NCI-H2029 treated with DMSO at 0.1 percent for 48 hours (cell line): ENCODE results near the gene ACAD9.
"Not testable (repeated sequence)": the region's sequence is repeated elsewhere in the genome, so short reads cannot be mapped to it uniquely, and the experiment has no call there.

ENCODE experiments used
- DNase-seq: peaks from one replicate; lab custom pipeline; 2025; lab: John Stamatoyannopoulos, UW

Gene ACAD9

GRCh38 chr3:128879125-128879969 is at the start of gene ACAD9:
Gene ACAD9, plus strand, starts transcription at chr3:128879620. Its CDS starts 72 bp downstream, at chr3:128879692.
- peak; percentile 90 for DNase-seq

- DNase-seq = not testable (repeated sequence)
Measured at GRCh38 chr3:128829925-128830625, 49.3 kb upstream of the ACAD9 start.

DNA sequence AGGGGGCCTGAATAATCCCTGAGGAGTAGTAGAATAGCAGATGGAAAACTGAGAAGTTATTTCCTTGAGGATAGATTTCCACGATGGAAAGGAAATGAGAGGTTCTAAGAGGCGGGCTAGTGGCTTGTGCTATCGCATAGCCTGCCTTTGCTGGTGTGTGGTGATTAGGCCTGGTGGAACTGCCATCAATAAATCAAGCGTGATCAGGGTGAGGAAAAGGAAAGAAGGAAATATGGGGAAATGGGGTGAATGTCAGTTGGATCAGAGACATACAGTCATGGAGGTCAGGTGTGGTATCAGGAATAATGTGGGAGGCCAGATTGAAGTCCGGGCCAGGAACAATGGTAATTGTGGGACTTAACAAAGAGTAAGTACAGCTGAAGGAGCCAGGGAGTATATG is 48.7 kb upstream of the ACAD9 start:
- DNase-seq = not testable (repeated sequence)

GRCh38 chr3:128832979-128833378 is 46.4 kb upstream of the ACAD9 start:
- not testable (repeated sequence) for DNase-seq

DNA sequence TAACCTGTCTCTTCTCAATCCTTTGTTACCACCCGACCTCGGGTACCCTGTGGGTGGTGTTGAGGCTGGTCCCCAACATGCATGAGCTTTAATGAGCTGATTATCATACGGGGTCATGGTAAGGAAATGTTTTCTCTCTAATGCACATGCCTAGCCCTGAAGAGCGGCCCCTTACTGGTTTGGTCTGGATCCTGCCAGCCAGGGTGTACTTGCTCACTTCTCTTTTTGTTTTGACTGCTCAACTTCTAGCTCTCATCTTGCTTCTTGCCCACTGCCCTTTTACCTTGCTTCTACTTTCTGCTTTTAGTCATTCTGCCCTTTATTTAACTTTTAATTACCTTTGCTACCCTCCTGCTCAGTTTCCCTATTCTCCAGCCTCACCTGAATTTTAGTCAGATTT is 44.3 kb upstream of the ACAD9 start:
- no peak for DNase-seq

GRCh38 chr3:128841926-128842920 is 37.2 kb upstream of the ACAD9 start:
- no peak for DNase-seq

DNA sequence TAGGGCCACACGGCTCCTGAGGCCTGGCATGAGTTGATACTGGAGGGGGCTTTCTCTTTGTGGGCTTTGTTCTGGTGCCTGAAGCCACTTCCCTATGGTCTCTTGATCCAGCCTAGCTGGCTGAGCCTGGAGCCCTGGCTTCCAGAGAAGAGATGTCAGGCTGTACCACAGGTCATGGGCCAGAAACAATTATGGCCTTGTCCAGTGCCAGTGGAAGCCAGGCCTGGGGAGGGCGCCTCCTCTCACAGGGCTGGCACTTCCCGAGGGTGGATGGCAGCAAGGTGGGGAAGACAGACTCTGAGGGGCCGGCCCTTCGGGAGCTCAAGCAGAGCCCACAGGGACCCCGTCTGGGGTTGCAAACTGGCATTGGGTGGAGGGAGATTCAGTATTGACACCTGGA is 34.9 kb upstream of the ACAD9 start:
- no peak for DNase-seq

GRCh38 chr3:128845119-128845777 is 34.2 kb upstream of the ACAD9 start:
- no peak for DNase-seq

DNA sequence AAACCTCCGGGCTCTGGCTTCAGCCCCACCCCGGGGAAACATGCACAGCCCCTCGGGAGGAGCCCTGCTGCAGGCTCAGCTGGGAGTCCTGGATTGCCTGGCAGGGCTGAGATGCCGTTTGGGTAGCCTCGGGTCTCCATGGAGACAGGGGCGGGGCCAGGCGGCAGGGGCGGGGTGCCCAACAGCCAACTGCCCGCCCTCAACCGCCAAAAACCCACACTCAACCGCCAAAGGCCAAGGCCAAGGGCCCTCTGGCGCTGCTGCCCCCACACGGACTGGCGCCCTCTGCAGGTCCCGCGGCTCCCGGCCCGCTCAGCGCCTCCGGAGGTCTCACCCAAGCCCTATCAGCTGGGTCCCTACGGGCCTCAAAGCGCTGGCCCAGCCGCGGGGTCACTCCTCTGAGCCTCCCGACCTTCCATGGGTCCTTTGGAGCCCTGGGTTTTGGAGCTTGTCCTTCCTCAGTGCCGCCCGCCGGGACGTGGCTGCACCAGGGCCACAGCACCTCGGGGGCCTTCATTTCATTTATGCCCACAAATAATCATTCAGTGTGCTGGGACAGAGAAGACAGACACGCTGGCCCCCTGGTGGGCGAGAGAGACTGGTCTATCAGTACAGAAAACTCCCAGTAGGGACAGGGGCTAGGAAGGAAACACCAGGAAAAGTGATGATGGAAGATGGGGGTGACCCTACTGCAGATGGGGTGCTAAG is 33.5 kb upstream of the ACAD9 start:
- DNase-seq = peak; percentile 48

- DNase-seq = no peak
Measured at GRCh38 chr3:128846486-128846891, 32.9 kb upstream of the ACAD9 start.

GRCh38 chr3:128847666-128848370 is 31.6 kb upstream of the ACAD9 start:
- no peak for DNase-seq

- DNase-seq = no peak
Measured at GRCh38 chr3:128848936-128849335, 30.5 kb upstream of the ACAD9 start.

DNA sequence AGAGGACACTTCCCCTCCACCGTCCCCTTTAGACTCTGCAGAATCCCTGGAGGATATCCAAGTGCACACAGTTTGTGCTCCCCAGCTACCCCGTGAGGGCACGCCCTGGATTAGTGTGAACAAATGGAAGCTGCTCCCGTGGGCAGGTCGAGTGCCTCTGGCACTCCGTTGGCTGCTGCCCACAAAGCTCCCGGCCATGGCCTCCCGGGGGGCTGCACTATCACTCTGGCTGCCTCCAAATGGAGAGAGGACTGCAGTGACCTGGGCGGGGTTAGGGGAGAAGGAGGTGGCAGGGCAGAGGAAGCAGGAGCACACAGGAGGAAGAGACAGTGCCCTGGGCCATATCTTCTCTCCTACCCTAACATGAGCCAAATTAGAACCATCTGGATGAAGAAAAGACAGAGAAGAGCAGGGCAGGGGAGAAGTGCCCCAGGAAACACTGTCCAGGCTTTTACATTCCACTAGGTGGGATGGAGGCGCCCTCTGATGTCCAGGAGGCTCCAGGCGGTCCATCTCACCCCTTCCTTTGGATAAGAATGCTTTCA is 29.4 kb upstream of the ACAD9 start:
- DNase-seq = no peak

- DNase-seq = no peak
Measured at GRCh38 chr3:128850544-128850943, 28.9 kb upstream of the ACAD9 start.

DNA sequence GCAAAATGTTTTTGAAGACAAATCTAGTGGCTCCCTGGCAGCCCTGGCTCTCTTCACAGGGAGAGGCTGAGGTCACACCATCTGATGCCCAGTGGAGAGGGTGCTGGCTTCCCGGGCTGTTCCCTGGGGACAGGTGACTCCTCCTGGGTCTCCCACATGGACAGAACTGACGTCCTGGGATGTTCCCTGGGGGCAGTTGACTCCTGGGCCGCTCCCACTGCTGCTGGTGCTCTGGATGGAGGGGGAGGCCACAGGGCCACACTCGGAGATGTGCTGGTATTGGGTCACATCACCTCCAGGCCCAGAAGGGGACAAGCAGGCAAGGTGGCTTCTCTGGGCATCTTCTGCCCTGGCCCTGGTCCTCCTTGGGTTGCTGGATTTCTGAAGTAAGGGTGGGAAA is 27.8 kb upstream of the ACAD9 start:
- no peak for DNase-seq

- no peak for DNase-seq
Measured at GRCh38 chr3:128853826-128854225, 25.6 kb upstream of the ACAD9 start.

- no peak for DNase-seq
Measured at GRCh38 chr3:128854475-128854874, 24.9 kb upstream of the ACAD9 start.

DNA sequence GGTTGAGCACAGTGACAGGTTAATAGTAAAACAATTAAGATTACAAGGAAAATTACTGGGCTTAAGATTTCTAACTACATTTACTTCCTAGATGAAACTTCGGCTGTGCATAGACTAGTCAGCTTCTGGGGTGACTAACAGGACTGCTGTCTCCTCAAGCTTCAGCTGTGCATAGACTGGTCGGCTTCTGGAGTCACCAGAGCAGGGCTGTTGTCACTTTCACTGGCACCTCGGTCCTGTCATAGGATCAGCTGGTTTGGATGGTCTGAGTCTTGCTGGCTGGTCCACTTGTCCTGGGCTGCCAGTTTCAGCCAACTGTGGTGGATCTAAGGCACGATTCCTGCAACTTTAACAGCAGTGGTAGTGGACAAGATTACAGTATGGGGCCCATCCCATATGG is 23.9 kb upstream of the ACAD9 start:
- no peak for DNase-seq

DNA sequence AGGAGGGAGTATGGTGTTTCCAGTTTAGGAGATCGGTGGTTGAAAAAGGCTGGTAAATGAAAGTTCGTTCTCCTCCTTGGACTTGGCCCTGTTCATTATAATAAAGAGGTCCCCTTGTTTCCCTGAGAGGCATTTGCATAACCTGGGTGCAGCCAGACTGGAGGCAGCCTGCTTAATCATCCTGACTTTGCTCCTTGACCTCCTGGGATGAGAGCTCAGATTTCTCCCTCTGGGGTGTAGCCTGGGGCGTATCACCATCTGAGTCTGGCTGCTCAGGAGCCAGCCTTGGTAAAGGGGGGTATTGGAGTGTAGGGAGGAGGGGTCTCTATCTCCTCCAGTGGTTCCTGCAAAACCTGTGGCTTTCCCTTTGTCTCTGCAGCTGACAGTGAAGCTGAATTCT is 21.3 kb upstream of the ACAD9 start:
- DNase-seq = no peak

- DNase-seq = no peak
Measured at GRCh38 chr3:128859630-128860029, 19.8 kb upstream of the ACAD9 start.
